ENCODE data around the gene EFCAB6.

DNA sequence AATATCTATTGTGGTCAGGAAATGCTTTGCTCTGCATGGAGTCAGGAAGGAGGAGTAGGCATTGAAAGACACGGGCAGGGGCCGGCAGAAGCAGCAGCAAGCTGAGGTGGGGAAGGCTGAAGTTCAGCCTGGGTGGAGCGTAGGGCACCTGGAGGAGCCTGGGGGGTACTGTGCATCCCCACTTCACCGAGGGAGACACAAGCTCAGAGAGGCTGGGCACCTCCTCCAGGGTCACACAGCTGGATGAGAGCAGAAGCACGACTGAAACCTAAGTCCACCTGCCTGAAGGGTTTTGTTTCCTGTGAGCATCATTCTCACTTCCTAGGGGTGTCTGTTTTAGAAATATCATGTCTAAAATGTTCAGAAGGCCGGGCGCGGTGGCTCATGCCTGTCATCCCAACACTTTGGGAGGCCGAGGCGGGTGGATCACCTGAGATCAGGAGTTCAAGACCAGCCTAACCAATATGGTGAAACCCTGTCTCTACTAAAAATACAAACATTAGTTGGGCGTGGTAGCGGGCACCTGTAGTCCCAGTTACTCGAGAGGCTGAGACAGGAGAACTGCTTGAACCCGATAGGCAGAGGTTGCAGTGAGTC lies 262.0 kb downstream of the EFCAB6 start:
- TF ChIP-seq POLR2AphosphoS5 (IDR thresholded peaks at IDR 0.05; ENCODE audit: low read depth, low read length) (no peak), SIN3A (IDR thresholded peaks at IDR 0.05; ENCODE audit: borderline replicate concordance, insufficient read depth, low read depth, low read length) (no peak)
- TF ChIP-seq, protein P1, sequence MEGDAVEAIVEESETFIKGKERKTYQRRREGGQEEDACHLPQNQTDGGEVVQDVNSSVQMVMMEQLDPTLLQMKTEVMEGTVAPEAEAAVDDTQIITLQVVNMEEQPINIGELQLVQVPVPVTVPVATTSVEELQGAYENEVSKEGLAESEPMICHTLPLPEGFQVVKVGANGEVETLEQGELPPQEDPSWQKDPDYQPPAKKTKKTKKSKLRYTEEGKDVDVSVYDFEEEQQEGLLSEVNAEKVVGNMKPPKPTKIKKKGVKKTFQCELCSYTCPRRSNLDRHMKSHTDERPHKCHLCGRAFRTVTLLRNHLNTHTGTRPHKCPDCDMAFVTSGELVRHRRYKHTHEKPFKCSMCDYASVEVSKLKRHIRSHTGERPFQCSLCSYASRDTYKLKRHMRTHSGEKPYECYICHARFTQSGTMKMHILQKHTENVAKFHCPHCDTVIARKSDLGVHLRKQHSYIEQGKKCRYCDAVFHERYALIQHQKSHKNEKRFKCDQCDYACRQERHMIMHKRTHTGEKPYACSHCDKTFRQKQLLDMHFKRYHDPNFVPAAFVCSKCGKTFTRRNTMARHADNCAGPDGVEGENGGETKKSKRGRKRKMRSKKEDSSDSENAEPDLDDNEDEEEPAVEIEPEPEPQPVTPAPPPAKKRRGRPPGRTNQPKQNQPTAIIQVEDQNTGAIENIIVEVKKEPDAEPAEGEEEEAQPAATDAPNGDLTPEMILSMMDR (IDR thresholded peaks at IDR 0.05): no peak
